ENCODE data around the gene GNE.
"Not testable (repeated sequence)": the region's sequence is repeated elsewhere in the genome, so short reads cannot be mapped to it uniquely, and the experiment has no call there.

Gene GNE

DNA sequence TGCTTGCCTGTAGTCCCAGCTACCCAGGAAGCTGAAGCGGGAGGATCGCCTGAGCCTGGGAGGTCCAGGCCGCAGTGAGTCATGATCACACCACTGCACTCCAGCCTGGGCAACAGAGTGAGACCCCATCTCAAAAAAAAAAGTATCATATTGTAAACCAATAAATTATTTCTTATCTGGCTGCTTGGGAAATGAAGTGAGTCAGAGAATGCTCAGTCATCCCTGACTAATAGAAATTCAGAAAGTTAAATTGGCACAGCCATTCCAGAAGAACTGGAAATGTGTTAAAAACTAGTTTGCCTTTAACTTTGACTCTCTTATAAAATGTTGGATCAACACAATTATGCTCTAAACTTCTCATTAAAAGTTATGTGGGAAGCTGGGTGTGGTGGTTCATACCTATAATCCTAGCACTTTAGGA, 9.8 kb upstream of the GNE start:
- DNase-seq: no peak

DNA sequence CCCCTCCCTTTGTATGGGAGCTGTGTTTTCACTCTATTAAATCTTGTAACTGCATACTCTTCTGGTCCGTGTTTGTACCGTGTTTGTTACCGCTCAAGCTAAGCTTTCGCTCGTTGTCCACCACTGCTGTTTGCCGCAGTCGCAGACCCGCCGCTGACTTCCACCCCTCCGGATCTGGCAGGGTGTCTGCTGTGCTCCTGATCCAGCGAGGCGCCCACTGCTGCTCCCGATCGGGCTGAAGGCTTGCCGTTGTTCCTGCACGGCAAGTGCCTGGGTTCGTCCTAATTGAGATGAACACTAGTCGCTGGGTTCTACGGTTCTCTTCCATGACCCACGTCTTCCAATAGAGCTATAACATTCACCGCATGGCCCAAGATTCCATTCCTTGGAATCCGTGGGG, 6.6 kb upstream of the GNE start:
- DNase-seq: no peak

DNA sequence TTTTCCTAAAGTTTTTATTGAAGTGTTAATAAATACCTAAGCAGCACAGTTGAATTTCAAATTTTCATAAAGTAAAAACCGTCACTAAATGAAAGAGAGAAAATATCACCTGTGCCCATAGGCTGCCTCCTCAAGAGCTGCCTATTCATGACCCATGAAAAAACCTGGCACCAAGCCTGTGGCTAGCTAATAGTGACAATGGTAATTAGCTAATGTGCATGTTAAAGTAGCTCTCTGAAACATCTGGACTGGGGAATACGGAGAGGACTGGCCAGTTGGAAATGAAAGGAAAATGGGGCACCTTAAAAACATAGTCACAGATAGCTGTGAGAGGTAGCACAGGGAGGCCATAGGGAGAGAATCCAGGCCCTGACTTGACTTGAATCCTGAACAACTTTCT, 5.4 kb upstream of the GNE start:
- no peak for DNase-seq

DNA sequence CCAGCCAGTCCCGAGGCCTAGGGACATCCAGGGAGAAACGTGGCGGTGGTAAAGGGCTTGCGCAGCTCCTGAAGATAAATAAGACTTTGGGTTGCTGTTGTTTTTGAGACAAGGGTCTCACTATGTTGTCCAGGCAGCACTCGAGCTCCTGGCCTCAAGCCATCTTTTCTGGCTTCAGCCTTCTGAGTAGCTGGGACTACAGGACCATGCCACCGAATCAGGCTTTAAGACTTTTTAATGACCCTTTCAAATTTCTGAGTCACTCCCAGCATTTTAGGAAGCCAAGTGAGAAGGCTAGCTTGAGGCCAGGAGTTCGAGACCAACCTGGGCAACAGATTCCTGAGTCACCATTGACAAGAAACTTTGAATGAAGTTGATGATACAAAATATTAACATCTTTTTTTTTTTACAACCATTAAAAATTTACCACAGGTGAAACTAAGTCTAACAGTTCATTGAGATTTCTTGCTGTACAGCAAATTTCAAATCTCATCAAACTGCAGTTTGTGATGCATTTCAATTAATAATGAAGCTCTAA, 817 bp upstream of the GNE start:
- DNase-seq: no peak

DNA sequence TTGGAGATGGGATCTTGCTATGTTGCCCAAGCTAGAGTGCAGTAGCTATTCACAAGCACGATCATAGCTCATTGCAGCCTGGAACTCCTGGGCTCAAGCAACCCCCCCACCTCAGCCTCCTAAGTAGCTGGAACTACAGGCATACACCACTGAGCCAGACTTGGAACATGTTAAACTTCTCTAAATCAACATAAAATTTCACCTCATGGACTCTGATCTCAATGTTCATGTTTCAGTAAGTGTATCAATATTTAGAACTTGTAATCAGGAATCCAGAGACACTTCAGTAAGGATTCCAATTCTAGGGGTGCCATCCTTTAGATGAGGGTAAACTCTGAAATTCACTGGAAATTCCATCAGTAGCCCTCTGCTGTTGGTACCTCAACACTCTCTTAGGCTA, 6.8 kb downstream of the GNE start:
- DNase-seq: no peak

DNA sequence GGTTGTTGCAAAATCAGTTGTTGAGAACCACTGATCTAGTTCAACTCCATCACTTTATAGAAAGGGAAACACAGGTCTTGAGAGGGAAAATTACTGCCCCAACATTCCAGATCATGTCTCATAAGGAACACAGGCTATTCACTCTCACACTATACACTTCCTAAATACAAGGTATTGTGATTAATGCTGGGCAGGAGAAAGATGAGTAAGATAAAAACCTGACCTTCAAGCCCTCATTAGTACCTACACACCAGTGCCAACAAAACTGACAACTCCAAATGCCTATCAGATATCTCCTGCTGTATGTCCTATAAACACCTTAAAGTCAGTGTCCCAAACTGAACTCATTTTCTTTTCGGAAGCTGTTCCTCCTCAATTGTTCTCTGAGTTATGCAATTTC, 8.2 kb downstream of the GNE start:
- no peak for DNase-seq

DNA sequence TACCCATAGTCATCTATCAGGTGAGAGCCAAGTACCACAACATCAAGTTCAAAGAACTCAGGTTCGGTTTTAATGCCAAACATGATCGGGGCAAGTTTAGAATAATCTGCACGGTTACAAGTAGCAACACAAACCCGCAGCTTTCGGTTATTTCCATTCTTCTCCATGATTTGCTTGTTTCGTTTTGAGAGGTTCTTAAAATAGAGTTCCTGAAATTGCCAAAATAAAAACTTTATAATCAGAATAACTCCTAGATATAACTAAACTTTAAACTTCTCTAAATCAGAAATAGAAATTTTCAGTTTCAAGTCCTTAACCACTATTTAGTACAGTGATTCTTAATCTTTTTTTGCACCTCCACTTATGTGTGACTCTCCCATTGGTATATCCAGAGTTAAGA, 9.1 kb downstream of the GNE start:
- no peak for DNase-seq

DNA sequence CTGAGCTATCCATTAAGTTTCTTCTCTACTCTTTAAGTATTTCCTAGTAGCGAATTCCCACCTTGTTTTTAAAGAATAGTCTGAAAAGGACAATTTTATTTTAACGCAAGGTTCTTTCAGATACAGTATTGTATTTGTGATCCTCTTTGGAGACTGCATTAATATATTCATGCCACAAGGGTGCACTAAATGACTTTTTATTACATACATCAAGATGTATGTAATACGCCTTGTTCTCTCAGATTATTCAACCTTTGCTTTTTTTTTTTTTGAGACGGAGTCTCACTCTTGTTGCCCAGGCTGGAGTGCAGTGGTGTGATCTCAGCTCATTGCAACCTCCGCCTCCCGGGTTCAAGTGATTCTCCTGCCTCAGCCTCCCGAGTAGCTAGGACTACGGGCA, 10.2 kb downstream of the GNE start:
- not testable (repeated sequence) for DNase-seq

DNA sequence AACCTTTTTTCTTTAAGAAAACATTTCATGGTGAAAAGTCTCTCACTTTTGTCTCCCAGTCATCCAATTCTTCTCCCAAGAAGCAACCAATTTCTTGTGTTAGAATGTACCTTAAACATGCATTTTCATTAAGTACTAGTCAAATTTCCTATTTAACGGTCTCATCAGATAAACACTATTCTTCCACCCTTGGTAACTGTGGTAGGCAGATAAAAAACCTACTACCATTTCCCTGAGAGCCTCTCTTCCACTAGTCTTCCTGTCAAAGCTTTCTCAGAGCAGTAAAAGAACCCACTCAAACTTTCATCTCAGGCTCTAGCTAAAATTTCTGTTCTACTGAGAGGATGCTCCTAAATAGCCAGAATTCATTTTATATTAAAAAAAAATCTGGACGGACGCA, 10.9 kb downstream of the GNE start:
- DNase-seq: no peak

DNA sequence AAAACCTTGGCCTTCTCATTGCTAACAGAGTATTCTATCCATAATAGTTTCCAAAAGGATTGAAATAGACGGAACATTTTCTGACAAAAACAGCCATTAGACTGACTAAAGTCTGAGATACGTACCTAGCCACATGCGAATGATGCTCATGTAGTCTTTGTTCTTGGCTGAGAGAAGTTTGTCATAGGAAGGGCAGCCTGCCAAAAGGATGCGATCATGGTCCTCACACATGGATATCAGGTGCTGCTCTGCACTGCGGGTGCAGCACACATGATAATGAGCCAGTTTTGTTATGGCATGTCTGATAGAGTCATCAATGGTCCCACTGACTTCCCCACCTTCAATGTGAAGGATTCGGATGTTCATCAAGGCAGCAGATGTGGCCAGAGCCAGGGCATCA, 12.3 kb downstream of the GNE start:
- DNase-seq: no peak

DNA sequence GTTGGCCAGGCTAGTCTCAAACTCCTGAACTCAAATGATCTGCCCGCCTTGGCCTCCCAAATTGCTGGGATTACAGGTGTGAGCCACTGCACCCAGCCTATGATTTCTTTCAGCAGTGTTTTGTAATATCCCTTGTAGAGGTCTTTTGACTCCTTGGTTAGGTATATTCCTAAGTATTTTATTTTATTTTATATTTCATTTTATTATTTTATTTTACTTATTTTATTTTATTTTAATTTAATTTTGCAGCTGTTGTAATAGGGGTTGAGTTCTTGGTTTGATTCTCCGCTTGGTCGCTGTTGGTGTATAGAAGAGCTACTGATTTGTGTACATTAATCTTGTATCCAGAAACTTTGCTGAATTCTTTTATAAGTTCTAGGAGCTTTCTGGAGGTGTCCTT, 18.6 kb downstream of the GNE start:
- DNase-seq: not testable (repeated sequence)

DNA sequence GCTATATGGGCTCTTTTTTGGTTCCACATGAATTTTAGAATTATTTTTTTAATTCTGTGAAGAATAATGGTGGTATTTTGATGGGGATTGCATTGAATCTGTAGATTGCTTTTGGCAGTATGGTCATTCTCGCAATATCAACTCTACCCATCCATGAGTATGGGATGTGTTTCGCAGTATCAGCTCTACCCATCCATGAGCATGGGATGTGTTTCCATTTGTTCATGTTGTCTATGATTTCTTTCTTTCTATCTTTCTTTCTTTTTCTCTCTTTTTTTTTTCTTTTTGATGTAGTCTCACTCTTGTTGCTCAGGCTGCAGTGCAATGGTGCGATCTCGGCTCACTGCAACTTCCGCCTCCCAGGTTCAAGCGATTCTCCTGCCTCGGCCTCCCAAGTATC, 19.0 kb downstream of the GNE start:
- not testable (repeated sequence) for DNase-seq

DNA sequence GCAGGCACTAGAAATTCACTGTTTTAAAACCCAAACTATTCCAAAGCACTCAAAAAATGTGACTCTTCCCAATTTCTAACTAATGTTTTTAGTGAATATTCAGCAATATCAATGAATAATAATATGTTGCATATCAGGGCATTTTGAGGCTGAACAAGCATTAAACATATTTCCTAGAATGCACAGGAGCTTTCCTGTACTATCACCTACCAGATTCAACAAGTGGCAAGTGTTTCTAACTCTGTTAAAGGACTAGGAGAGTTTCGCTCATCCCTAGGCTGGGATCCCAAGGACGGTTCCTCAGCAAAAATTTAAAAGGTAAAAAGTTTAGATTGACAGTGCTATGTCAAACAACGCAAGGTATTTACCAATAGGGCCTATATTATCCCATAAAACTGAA, 21.0 kb downstream of the GNE start:
- DNase-seq: no peak

DNA sequence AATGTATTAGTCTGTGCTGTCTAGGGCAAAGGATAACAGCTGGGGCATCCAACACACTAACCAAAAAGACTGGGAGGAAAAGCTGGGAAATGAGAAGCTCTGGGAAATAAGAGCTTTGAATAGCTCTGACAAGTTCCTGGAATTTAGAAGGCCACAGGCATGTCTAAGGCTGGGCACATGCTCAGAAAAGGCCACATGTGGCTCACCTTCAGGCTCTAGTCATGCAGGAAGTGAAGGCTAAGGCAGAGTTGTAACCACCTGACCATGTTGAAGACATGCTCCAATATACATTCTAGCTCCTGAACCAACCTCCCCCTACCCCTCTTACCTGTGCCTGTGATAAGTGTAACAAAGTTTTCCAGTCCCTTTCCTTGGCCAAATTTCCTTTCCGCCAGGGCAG, 35.8 kb downstream of the GNE start:
- no peak for DNase-seq

DNA sequence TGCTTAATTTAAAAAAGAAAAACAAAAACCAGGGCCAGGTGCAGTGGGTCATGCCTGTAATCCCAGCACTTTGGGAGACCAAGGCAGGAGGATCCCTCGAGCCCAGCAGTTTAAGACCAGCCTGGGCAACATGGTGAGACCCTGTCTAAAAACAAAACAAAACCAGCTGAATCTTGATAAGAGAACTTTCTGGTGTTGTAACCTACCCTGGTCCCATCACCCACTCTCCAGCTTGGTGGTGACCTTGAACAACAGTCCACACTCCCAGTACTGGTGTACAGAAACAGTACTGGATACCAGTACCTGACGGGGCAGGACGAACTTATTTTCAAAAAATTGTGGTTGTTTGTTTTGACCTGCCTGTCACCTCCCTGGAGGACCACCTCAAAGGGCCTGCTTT, 36.6 kb downstream of the GNE start:
- DNase-seq: no peak

DNA sequence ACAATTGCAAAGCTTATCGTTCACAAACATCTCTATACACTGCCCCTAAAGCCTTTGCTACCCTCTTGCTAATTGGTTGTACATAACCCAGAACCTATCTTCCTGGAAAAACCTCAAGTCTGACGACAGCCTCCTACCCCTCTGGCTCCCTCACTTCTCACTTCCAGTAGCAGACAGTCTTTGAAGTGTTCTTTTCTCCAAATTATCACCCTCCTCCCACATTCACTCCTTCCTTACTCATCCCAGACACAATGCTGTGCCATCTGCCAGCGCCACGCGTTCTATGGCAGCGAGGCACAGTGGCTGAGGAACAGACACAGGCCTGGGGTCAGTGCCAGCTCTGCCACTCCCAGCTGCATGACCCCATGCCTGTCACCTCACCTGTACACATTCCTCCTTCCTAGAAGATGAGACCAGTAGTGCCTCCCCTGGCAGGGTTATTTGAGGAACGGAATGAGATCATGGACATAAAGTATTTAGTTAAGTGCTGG, 39.8 kb downstream of the GNE start:
- no peak for DNase-seq

DNA sequence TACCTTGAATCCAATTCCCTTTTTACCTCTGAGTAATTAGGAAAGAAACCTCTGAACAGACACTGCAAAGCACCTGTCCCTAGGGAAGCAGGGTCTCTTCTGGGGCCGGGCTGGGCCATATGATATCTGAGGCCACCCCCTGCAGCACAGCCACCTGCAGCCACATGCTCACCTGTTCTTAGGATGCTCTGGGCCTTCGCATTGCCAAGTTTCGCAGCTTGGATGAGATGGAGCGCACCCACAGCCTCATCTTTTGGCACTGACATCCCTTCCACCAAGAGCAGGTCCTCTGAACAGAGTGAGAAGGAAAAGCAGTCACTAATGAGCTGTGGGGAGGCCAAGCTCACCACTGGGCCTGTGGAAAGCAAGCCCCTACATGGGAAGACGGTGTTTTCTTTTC, 40.2 kb downstream of the GNE start:
- no peak for DNase-seq

DNA sequence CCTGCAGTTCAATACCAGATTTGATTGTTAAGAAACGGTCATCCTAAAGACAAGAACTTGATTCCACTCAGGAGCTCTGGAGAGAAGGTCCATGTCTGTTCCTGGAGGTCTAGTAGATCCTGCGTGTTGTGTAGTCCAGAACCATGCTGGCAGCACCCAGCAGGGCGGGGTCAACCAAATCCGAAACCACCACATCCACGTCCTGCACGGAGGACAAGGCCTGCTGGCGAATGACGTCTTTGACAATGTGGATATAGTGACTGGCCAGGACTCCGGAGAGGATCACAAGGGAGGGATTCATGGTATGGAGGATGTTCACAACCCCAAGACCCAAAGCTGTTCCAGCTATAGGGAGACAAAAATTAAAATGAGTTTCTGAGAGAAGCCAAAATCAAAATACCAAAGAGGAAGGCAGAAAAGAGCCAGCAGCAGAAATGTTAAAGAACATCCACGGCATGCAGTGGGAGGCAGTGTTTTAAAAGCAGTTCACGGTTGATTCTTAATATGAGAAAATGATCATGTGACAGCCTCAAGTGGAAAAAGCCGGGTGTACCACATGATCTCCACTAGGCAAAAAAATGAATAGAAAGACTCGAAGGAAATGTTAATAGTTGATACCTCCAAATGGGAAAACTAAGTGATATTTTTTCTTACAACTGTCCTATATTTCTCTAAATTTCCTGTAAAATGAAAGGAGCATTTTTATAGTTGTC, 40.8 kb downstream of the GNE start:
- DNase-seq: no peak

DNA sequence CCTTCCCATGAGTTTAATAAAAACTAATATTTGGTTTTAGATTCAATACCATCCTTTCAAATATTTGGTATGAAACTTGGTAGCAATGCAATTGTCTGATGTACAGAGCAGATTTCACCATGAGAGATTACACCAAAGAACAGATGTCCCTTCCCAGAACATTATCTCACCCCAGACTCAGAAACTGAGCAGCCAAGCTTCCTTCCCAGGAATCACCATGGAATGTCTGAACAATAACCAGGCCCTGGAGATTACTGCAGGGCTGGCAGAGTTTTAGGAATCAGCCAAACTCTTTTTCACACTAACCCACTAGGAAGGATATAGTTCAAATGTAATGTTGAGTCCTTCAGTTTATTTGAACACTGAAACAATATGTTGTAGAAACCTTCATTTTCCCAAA, 43.7 kb downstream of the GNE start:
- no peak for DNase-seq

DNA sequence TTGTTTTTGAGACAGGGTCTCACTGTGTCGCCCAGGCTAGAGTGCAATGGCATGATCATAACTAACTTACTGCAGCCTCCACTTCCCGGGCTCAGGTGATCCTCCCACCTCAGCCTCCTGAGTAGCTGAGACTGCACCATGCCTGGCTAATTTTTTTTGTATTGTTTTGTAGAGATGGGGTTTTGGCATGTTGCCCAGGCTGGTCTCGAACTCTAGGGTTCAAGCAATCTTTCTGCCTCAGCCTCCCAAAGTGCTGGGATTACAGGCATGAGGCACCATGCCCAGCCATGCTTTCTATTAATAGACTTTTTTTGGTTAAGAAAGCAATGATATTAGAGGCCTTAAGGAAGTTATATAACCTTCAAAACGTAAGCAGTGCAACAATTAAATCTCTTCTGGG, 44.3 kb downstream of the GNE start:
- DNase-seq: no peak

DNA sequence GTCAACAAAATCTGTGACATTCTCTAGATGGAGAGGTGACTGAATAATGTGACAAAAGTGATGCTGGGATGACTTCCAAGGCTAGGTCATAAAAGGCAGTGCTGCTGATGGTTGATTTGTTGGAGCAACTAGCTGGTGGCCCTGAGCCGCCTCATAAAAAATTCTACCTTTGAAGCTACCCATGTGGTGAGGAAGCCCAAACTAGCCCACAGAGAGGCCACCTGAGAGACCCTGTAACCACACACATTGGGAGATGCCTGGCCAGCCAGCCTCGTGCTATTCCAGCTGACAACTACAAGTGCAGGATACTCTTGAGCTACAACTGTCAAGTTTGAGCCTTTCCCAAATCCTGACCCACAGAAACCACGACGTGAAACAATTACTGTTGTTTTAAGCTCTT, 44.9 kb downstream of the GNE start:
- DNase-seq: no peak

DNA sequence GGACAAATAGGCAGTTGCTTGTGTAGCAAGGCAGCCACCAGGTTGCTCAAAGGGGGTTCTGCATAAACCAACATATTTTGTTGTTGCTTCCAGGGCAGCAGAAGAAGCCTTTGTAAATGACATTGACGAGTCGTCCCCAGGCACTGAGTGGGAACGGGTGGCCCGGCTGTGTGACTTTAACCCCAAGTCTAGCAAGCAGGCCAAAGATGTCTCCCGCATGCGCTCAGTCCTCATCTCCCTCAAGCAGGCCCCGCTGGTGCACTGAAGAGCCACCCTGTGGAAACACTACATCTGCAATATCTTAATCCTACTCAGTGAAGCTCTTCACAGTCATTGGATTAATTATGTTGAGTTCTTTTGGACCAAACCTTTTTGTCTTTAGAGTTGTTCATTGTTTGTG, 46.7 kb downstream of the GNE start:
- no peak for DNase-seq

DNA sequence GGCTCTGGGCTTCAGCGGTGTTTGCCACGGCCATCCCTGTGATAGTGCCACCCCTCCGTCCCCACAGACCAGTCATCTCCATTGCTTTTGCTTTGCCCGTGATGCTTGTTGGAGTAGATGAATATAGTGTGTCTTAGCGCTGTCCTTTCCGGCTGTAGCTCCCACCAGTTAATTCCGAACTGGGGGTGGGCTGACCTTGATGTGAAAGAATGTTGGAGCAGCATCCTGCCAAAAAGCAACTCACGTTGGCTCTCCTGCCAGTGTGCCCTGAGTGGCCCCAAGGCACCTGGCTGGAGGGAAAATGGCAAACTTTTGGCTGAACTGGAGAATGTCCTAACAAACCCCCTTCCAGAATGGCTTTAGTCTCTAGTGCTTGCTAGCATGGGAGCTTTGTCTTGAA, 47.5 kb downstream of the GNE start:
- DNase-seq: no peak

DNA sequence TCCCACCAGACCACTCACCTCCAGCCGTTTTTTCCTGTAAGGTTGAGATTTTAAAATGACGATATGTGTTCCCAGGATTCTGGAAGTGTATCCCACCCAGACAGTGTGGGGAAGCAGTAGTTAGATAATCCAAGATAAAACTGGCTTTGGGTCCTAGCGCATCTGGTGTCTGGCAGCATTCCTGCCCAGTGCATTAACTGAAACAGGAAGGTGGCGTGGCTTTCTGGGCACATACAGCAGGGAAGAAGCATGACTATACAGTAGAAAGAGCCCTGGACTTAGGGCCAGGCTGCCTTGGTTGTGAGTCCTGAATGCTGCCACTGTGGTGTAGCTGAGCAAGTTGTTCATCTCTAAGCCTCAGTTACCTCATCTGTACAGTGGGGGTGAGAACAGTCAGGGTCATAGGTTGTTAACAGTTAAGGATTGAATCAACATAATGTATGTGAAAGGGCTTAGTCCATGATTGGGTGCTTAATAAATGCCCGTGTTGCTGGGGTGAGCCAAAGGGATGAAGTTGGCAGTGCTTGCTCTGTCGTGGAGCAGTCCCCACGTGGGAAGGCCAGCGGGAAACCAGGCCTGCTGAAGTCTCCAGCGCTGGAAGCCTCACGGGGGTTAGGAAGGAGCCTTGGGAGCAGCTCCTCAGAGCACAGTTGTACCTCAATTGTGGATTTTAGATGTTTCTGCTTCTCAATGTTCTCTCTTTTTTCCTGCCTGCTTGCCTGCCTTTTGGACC, 49.6 kb downstream of the GNE start:
- no peak for DNase-seq
